ENCODE measurements around the gene CAV1.
A peak's percentile ranks its signal among the peaks of the same experiment; 100 is the strongest.
"Not testable (repeated sequence)": the region's sequence is repeated elsewhere in the genome, so short reads cannot be mapped to it uniquely, and the experiment has no call there.

CAV1 gene

DNA sequence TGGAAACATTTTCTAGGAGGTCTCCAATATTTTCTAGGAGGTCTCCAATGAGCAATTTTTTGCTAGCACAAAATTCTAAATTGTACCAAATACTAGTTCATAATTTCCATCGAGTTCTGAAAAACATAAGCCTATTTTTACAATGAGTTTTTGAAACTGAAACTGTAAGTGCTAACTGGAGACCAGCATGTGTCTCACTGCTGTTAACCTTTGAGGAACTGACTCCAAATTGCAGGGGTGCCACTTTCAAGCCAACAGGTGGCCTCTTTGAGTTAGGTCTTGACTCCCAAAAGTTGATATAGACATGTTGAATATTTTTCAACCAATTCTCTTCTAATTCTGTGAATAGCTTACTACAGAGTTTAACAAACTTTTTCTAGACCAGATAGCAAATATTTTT, 58.8 kb downstream of the CAV1 start:
- DNase-seq = peak; percentile 41

- DNase-seq = no peak
Measured at GRCh38 chr7:116584721-116585120, 59.9 kb downstream of the CAV1 start.

DNA sequence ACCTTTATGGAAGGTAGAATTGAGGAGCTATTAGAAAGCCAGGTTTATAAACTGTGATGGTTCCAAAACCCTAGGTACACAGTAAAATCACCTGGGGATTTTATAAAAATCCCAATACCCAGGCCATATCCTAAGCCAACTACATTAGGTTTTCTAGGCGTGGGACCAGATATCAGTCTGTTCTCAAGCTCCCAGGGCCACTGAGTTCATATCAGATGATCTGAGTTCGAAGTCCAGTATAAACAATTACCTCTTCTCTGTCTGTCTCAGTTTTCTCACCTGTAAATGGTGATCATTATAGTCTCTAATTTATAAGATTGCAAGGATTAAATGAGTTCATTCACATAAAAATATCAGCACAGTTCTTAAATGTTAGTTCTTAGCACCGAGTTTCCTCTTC, 60.6 kb downstream of the CAV1 start:
- DNase-seq = no peak

DNA sequence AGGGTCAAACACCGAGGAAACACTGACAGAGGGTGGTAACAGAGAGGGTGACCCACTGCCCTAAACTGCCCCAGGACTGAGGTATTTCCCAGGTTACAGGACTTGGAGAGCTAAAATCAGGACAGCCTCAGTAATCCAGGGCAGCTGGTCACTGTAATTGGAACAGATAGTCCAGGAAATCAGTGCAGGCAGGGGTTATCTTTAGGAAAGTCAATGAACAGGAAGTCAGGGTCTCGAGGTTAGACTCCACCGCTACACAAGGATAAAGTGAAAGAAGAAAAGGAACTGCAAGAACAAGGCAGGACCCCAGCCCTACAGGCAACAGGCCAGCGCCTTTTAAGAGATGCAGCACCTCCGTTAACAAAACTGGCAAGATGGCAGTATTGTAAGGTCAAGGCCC, 61.1 kb downstream of the CAV1 start:
- no peak for DNase-seq

GRCh38 chr7:116587200-116587599, 62.4 kb downstream of the CAV1 start:
- DNase-seq = not testable (repeated sequence)

DNA sequence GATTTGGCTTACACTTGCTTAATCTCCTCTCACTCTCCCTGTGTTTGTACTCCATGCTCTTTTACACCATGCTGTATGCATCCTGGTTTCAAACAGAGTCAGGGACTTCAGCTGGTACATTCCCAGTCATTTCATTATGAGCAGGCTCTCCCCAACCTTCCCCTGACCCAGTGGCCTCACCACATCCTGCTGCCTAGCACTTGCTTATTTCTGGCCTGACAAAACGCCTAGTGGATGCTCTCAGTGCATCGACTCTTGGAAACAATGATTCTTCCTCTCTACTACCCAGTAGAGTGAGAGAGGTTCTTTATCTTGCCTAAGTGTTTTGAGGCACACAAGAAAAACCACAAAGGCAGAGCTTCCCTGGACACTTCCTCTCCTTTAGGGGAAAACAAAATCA, 63.4 kb downstream of the CAV1 start:
- DNase-seq = peak; percentile 69

DNA sequence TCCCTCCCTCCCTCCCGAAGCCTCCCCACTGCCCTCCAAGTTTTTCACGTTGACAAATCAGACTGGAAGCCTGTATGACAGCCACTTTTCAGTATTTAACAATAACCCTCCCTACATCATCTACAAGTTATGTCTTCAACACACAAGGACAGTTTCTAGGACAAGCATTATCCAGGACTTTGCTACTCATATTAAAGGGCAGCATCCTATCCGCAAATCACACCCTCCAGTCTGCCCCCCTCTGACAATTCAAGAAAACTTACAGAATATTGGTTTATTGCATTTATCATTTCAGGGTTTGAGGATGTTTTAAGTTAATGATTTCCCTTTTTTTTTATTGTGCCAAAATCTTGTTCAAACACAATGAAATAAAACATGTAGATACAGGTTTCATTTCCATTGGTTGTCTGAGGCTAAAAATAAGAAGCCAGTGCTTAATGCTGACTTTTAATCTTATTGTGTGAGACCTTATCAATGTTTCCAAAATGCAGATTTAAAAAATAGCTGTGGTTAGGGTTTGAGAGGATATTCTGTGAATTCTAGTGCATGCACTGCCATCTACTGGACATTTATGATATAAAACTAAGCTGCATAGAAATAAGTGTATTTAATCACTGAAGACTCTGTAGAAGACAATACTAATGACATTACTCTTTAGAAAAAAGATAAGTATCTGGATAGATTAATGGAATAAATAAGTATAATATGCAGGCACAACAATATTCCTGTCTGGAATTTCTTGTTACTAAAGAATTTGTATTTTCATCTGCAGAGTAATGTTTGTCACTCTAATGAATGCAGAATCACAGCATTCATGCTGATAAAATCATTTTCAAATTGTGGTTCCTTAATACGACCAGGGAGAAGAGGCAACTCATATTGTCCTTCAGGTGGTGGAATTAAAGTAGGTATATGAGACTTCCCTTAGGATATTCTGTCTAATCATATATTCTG, 64.1 kb downstream of the CAV1 start:
- peak; percentile 58 for DNase-seq

DNA sequence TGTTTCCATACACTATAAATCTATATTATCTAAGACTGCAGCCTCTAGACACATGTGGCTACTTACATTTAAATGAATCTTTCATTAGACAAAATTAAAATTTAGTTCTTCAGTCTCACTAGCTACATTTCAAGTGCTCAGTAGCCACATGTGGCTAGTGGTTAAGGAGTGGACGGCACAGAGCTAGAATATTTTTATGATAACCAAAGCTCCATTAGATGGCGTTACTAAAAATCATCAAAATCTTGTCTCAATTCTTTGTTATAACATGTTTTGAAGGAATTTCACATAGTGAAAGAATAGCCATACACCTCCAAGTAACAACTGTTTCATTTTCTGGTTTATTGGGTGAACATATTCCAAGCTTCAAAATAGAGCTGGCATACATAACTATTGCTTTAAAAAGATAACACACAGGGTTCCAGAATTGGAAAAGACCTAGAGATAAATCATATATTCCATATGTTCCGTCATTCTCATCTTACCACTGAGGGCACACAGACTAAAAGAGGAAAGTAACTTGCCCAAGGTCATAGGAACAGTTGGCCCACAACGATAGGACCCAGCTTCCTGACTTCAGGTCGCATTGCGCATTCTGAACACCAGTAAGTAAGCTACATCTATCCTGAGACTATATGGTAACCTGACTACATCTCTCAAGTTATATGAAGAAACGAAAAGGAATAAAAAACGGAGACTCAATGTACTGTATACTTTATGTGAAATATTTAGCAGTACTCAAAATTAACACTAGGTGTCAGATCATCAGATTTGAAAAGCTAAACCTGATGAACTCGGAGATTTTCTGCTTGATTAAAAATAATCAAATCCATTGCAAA, 66.6 kb downstream of the CAV1 start:
- no peak for DNase-seq

- DNase-seq = no peak
Measured at GRCh38 chr7:116592041-116592355, 67.2 kb downstream of the CAV1 start.

GRCh38 chr7:116592445-116592844, 67.6 kb downstream of the CAV1 start:
- DNase-seq = no peak

- DNase-seq = no peak
Measured at GRCh38 chr7:116593359-116594075, 68.7 kb downstream of the CAV1 start.

- no peak for DNase-seq
Measured at GRCh38 chr7:116595063-116595462, 70.2 kb downstream of the CAV1 start.

- DNase-seq = no peak
Measured at GRCh38 chr7:116597384-116597783, 72.5 kb downstream of the CAV1 start.

- no peak for DNase-seq
Measured at GRCh38 chr7:116598278-116598677, 73.4 kb downstream of the CAV1 start.

- DNase-seq = no peak
Measured at GRCh38 chr7:116598861-116599260, 74.0 kb downstream of the CAV1 start.

DNA sequence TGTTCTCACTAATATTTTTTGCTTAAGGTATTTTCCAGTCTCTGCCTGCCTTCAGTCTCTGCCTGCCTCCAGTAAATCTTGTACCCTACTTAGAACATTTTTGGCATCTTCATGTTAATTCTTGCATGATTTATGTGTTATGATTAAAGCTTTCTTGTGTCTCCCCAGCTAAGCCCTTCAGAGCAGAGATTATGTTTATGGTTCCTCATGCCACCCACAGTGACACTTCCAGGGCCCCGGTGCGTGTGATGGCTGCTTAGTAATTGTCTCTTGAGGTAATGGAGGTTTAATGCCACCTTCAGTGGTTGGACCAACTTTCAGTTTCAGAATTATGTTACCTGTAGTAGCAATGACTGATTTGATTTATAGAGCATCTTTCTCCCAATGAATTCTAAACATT, 76.6 kb downstream of the CAV1 start:
- peak; percentile 65 for DNase-seq

DNA sequence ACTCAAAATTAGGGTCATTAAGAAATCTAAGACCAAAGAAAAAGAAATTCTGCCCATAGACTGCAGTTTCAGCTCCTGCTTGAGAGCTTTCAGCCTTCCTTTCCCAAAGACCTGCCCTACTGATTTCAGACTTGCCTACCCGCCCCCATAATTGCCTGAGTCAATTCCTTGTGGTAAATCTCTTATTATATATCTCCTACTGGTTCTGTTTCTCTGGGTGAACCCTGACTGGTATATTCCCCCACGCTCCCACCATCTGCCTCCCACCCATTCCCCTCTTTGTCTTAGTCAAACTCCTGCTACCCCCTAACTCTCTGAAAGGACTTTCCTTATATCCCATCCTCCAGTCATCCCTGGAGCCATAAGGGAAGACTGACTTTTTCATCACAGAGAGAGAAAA, 82.5 kb downstream of the CAV1 start:
- no peak for DNase-seq

GRCh38 chr7:116610210-116610609, 85.4 kb downstream of the CAV1 start:
- DNase-seq = no peak

GRCh38 chr7:116610721-116611120, 85.9 kb downstream of the CAV1 start:
- DNase-seq = no peak

Data from activated CD4-positive, alpha-beta T cell treated with anti-CD3 and anti-CD28 coated beads, Interleukin-2, Interleukin-6, amounts not matched to agents 100 ng/mL and 50 ng/mL, durations not matched to agents 16 hours and 8 hours (primary cell).